Type B pancreatic cell (in vitro differentiated cells): Measurements from ENCODE around the gene FAXDC2. TPM values are rescaled to one million over a fixed set of nuclear protein-coding genes. Genes with fewer than 3 reads are reported as not detected.

ENCODE experiments used
- DNase-seq: peaks from one replicate; pipeline ENCODE4 v3.0.0; 2021; ENCODE audit warnings: mixed read lengths; ENCODE audit not compliant: unreplicated experiment; ENCODE audit errors: extremely low spot score
- H3K27ac Mint-ChIP-seq: 2 replicates; pipeline ENCODE4 v1.8.0; 2021; ENCODE audit warnings: mild to moderate bottlenecking, mixed read lengths
- H3K27me3 Mint-ChIP-seq: 2 replicates; pipeline ENCODE4 v1.8.0; 2021; ENCODE audit warnings: mixed read lengths
- H3K36me3 Mint-ChIP-seq: 2 replicates; pipeline ENCODE4 v1.8.0; 2021; ENCODE audit warnings: mixed read lengths
- H3K4me1 Mint-ChIP-seq: one replicate; pipeline ENCODE4 v1.8.0; 2021; ENCODE audit warnings: mixed read lengths; ENCODE audit not compliant: unreplicated experiment
- H3K4me3 Mint-ChIP-seq: 2 replicates; pipeline ENCODE4 v1.8.0; 2021; ENCODE audit warnings: mild to moderate bottlenecking, mixed read lengths
- H3K9me3 Mint-ChIP-seq: 2 replicates; pipeline ENCODE4 v1.8.0; 2021; ENCODE audit warnings: mixed read lengths
- total RNA-seq: library from RNA; stranded (reverse); gene quantifications from 2 replicates; pipeline ENCODE4 v1.2.1, GENCODE V29; 2021; ENCODE audit warnings: low replicate concordance
- TF ChIP-seq, protein P1 (sequence below): fragments of 200-600 bp; sonication (generic); conservative IDR thresholded peaks from 2 replicates; pipeline ENCODE4 v1.5.0; 2021; ENCODE audit warnings: antibody characterized with exemption, mild to moderate bottlenecking

The FAXDC2 gene
- total RNA-seq, 1 donor from 2014 or later = 24.9 TPM

DNA sequence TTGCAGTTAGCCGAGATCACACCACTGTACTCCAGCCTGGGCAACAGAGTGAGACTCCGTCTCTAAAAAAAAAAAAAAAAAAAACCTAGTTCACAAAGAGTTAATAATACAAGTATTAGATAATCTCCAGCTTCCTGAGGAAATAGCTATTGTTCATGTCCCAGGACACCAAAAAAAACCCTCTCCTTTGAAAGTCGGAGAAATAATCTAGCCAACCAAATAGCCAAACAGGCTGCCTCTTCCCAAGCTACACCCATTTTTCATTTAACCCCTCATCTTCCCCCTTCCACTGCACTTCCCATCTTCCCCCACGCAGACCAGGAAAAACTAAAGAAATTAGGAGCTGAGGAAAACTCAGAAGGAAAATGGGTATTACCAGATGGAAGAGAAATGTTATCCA is 31.6 kb upstream of the FAXDC2 start:
- Mint-ChIP-seq H3K27ac (no peak overlapping the region), H3K4me3 (no peak overlapping the region), H3K36me3 (peaks cover 66% of the 10 kb centered on the region), H3K9me3 (peaks cover 28% of the 10 kb centered on the region), H3K4me1 (no peaks in the 10 kb centered on the region), H3K27me3 (no peaks in the 10 kb centered on the region)
- DNase-seq = no peak
- TF ChIP-seq, protein P1, sequence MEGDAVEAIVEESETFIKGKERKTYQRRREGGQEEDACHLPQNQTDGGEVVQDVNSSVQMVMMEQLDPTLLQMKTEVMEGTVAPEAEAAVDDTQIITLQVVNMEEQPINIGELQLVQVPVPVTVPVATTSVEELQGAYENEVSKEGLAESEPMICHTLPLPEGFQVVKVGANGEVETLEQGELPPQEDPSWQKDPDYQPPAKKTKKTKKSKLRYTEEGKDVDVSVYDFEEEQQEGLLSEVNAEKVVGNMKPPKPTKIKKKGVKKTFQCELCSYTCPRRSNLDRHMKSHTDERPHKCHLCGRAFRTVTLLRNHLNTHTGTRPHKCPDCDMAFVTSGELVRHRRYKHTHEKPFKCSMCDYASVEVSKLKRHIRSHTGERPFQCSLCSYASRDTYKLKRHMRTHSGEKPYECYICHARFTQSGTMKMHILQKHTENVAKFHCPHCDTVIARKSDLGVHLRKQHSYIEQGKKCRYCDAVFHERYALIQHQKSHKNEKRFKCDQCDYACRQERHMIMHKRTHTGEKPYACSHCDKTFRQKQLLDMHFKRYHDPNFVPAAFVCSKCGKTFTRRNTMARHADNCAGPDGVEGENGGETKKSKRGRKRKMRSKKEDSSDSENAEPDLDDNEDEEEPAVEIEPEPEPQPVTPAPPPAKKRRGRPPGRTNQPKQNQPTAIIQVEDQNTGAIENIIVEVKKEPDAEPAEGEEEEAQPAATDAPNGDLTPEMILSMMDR = no peak

DNA sequence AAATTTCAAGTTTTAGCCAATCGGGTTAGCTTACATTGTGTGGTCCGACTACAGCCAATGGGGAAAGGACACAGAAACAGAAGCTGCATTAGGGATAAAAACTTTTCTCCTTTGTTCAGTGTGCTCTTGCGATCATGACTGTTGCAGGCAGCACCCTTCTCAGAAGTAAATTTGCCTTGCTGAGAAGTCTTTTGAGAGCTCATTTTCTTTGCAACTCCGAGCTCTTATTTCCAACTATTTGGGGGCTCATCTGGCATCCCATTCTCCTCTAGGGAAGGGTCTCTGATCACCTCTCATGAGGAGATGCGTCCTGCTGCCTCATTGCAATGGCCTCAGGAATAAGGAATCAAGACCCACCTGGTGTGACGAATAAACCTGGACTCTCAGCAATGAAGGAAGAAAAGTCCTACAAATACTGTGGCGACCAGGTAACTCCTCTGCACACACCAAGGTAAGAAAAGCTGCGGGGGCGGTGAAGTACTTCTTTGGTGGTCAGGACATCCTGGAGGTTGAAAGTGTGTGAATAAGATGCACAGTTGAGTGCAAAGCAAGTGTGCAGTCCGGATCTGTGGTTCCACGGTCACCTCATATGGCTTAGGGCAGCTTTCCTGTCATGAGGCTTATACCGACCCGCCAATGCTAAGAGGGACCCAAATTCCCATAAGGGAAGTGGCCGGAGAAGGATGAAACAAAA is 28.4 kb upstream of the FAXDC2 start:
- H3K4me1 Mint-ChIP-seq = no peaks in the 10 kb centered on the region
- no peak for DNase-seq
- H3K27ac Mint-ChIP-seq = no peak overlapping the region
- H3K36me3 Mint-ChIP-seq = peaks cover 67% of the 10 kb centered on the region
- H3K4me3 Mint-ChIP-seq = no peak overlapping the region
- H3K9me3 Mint-ChIP-seq = peaks cover 15% of the 10 kb centered on the region
- TF ChIP-seq, protein P1 = no peak
- no peaks in the 10 kb centered on the region for H3K27me3 Mint-ChIP-seq

DNA sequence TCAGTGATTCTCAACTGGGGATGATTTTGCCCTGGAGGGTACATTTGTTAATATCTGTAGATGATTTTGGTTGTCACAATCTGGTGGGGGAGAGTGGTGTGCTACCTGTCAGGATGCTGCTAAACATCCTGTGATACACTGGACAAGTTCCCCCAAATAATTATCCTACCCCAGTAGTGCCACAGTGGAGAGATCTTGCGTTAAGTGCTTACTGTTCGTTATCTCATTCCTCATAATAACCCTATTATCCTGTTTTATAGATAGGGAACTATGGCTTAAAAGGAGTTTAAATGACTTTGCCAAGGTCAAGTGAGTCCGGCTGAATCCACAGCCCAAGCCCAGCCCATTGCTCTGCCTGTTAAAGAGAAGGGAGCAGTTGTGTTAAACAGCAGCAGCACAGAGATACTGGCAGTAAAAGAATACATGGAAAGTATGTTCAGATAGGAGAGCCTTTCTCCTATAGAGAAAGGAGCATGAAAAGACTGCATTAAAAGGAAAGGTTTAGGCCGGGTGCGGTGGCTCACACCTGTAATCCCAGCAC is 23.5 kb upstream of the FAXDC2 start:
- H3K36me3 Mint-ChIP-seq = peaks cover 52% of the 10 kb centered on the region
- H3K27ac Mint-ChIP-seq = no peak overlapping the region
- peaks cover 1% of the 10 kb centered on the region for H3K9me3 Mint-ChIP-seq

DNA sequence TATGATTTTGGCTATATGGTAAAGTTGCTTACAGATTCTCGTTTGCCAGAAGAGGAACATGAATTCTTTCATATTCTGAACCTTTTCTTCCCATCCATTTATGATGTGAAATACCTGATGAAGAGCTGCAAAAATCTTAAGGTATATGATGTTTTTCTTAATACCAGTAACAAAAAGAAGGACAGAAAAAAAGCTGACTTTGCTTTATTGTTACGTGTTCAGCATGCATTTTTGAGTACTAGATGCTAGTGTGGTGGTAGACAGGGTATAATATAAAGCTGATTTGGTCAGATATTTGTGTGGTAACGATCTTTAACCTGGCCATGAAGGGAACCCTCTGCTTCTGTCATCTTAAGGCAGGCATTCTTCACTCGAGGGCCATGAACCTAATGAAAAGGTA is 21.3 kb upstream of the FAXDC2 start:
- TF ChIP-seq, protein P1 = no peak
- Mint-ChIP-seq H3K27me3 (no peaks in the 10 kb centered on the region), H3K27ac (no peak overlapping the region), H3K36me3 (peaks cover 51% of the 10 kb centered on the region), H3K4me3 (no peak overlapping the region), H3K9me3 (no peaks in the 10 kb centered on the region), H3K4me1 (no peaks in the 10 kb centered on the region)
- no peak for DNase-seq

More for the DNA sequence above, 23.5 kb upstream of the FAXDC2 start:
- H3K4me3 Mint-ChIP-seq = no peak overlapping the region
- DNase-seq = no peak
- no peaks in the 10 kb centered on the region for H3K27me3 Mint-ChIP-seq
- TF ChIP-seq, protein P1 = no peak
- H3K4me1 Mint-ChIP-seq = no peaks in the 10 kb centered on the region

DNA sequence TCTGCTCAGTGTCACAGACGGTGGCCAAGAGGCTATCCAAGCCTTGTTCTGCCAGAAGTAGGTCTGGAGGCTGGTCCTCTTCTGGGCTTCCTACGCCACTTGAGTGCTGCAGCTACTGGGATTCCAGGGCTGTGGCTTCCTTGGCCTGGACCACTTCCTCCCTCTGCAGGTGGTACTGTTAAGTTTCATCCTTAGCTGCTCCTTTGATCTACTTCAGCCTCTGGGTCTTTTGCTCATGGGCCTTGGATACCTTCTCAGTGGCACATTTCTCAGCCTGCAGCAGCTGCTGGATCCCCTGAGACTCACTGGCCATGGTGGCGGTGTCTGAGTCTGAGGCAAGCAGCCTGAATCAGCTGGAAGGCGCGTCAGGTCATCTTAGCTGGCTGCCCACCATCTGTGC is 18.3 kb upstream of the FAXDC2 start:
- Mint-ChIP-seq H3K27me3 (no peaks in the 10 kb centered on the region), H3K4me1 (no peaks in the 10 kb centered on the region), H3K9me3 (no peaks in the 10 kb centered on the region), H3K36me3 (peaks cover 48% of the 10 kb centered on the region), H3K27ac (no peak overlapping the region), H3K4me3 (no peak overlapping the region)
- TF ChIP-seq, protein P1 = peak; percentile 18
- no peak for DNase-seq
